ENCODE measurements around the gene CRHR2.
A peak's percentile ranks its signal among the peaks of the same experiment; 100 is the strongest.
"Not testable (repeated sequence)": the region's sequence is repeated elsewhere in the genome, so short reads cannot be mapped to it uniquely, and the experiment has no call there.

Gene CRHR2

DNA sequence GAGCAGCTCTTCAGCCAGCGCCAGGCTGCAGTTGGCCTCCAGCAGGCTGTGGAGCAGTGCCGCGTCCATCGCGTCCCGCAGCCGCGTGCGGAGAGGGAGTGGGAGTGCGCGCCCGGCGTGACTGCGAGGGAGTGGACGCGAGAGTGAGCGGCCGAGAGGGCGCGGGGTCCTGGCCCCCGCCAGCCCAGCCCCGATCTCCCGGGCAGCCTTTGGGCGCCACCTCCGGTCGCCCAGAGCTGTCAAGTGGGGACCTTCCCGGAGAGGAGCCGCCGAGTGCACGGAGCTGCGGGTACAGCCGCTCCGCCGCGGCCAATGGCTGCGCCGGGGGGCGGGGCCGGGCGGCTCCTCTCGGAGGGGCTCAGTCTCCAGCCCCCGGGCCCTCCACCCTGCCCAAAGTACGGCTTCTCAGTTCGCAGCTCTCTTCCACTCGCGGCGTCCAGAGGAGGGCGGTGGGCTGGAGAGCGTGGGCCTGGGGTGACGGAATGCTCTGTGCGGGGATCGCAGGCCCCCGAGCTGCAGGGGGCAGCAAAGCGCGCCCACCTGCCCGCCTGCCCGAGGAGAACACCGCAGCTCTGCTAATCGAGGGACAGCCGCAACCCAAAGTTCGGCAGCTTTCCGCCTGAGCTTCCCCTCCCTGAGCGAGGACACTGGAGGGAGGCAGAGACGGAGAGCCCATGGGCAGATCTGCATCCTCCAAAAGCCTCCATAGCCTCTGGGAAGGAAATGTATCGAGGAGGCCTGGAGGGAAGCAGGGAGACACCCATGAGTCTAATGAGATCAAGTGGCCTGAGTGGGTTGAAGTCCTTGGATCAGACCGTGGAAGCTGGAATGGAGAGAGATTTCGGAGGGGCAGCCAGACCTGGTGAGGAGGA is at the start of gene CRHR2:
TSS of gene CRHR2 (minus strand) at position 245 of the 872 bp plus-strand sequence. CDS start at position 69, 176 bp downstream.
- peak; percentile 66 for DNase-seq

DNA sequence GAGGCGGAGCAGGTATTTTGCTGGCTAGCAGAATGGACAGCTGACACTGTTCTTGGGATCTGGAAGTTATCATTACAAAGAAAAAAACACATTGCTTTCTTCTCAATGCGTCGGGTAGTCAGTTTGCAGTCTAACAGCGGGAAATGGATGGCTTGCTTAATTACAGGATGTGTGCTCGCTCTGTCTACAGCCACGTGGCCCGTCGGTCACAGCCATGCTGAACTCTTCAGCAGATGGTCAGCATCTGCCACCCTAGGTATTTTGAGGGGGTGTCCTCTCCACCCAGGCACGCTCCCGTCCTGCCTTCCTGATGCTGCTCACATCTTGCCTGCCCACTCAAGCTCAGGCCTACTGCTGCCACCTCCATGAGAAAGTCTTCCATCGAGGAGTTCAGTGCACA is 49.3 kb upstream of the CRHR2 start:
- DNase-seq: no peak

DNA sequence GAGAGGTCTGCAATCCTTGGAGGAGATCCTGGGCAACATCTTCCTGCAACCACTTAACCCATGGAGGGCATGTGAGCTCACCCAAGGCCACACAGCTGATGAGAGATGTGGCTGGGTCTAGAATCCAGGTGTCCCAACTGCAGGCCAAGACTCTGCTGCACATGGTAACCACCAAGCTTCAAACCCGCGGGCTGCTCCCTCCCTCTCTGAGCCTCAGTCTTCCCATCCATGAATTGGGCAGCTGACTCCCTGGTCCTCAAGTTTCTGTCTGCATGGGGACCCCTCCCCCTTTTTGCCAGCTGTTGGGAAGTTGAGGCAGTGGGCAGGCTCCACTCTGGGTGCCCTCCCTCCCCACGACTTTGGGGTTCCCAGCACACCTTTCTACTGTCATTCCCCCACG is 48.7 kb upstream of the CRHR2 start:
- DNase-seq: no peak

DNA sequence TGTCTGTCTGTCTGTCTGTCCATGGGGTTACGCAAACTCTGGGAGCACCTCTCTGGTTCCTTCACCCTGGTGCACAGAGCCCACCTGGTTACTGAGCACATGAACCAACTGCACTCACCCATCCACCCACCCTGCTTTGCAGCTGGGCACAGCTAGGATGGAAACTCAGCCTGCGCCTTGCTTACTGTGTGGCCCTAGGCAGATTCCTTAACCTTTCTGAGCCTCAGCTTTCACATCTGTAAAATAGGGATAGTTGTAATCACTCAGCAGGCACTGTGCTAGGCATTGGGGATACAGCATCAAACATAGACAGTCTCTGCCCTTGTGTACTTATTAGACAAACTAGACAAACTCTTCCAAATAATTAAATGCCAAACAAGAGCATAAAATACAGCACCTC is 47.8 kb upstream of the CRHR2 start:
- DNase-seq: no peak

DNA sequence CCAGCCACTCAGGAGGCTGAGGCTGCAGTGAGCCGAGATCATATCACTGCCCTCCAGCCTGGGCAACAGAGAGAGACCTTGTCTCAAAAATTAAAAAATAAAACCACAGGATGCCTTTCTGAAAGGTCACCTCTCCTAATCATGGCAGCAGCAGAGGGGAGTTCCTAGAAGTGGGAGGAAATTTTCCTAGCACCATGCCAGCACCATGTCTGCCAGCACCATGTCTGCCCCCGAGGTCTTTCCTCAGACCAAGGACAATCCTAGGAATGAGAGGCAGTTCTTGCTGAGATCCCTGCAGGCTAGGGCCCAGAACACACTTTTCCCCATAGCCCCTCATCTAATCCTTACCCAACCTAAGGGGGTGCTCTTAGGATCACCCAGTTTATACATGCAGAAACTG is 47.4 kb upstream of the CRHR2 start:
- no peak for DNase-seq

DNA sequence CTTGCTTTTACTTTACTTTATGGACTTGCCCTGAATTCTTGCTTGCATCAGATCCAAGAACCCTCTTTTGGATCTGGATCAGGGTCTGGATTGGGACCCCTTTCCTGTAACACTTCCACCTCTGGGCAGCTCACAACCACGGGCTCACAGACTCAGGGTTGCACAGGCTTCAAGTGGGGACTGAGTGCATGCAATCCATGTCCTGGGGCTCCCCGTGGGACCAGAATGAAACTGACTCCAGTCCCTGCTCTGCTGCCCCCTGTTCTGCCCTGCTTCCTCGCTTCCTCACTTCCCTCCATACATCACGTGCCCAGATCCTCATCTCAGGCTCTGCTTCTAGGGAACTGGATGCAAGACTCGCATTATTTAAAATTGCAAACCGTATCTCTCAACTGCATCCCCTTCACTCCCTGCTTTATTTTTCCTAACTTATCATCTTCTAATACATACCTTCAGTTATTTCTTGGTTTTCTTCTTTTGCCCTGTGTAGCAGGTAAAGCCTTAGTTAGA is 46.4 kb upstream of the CRHR2 start:
- no peak for DNase-seq

DNA sequence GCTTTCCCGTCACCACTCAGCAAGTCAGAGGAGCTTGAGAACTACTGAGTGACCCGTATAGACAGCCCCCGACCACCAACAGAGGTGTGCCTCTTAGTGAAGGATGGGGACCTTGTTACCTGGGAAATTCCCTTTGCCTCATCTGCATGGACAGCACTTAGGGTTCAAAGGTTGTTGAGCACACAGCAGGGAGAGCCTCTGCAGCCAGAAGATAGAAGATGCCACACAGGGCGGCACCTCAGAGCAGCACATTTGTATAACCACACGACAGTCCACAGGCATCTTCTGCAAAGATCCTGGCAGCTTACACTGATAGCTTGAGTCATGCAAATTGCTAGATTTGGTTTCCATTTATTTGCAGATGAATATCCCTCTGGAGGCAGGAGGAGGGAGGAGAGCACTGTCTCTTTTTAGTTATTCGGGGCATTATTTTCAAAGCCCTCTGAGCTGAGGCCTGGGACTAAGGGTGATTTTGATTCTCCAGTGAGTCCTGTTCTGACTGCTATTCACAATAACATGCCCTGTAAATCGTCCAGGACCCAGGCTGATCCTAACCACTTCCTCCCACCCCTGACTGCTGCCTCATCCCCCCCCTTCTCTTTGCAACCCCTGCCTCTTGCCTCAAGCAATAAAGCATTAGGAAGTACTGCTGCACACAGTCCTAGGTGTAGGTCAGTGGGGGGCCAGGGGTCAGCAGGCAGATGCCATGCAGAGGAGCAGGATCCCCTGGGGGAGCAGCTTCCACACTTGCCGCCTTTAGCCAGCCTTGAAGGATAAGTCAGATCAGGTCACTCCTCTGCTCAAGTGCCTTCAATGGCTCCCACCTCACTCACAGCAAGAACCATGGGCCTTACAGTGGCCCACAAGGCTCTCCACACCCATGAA is 45.0 kb upstream of the CRHR2 start:
- no peak for DNase-seq

DNA sequence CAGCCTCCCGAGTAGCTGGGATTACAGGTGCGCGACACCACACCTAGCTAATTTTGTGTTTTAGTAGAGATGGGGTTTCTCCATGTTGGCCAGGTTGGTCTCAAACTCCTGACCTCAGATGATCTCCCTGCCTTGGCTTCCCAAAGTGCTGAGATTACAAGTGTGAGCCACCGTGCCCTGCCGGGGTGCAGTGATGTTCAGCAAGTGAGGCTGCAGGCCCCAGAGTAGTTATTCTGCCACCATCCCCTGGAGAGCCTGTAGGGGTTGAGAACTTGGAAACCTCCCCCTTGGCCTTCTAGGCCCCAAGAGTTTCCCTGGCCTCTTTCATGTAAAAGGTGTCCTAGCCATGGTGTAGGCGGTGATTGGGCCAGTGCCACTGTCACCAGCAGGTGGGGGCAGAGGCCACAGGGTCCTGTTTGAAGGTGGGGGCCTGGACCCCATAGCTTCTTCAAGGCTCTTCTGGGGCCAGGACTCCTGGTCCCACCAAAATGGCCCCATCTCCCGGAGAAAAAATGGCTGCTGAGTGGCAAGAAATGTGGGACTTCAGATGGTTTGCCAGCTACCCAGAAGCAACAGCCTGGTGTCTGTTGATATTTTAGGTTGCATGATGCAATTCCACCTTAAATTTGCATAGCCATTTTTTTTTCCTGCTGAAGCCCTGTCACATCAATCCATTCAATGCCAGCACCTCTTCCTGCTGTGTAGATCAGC is 44.2 kb upstream of the CRHR2 start:
- DNase-seq: no peak

DNA sequence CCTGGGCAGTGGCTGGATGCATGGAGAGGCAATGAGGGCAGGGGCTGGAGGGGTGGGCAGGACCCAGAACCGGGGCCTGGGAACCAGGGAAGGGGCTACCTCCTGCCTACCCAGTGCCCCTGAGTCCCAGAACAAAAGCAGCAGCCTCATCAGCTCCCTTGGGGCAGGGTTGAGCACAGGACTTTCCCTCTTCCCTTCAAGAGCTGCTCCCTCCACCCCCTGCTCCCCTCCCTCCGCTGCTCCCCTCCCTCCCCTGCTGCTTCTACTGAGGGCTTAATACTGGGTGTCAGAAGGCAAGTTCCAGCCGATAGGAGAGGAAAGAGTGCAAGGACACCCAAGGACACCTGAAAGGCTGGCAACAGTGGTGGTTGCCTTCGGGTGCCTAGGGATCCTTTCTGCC is 41.5 kb upstream of the CRHR2 start:
- DNase-seq: no peak

DNA sequence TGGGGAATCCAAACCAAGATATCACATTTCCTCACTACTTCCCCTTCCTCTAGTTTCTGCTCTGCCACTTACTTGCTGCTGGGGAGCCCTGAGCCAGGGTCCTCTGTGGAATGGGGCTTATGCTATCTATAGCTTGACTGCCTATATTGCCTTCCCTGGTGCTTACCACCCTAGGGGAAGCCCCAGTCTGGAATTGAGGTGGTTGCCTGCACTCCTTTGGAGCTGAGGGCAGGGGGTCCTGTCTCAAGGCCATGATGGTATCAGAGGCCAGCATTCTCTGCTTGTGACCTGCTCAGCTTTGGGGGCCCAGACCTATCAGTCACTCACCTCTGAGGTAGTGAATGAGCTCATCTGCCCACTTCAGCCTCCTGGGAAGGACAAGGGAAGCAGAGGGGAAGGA is 40.4 kb upstream of the CRHR2 start:
- no peak for DNase-seq

DNA sequence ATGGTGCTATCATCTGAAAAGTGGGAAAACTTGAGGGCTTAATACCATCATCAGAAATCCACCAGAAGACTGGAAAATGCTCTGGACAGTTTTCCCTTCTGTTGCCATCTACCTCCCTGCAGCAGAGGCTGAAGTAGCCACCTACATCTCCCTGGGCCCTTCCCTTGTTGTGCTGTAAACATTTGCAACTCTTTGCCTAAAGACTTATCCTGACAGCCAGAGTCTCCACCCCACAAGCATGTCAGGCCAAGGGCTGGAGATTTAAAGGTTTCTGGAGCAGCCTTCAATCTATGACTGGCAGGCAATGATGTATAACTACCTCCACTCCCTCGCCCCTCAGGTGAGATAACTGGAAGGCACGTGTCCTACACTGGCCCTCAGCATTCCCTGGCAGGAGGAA is 39.9 kb upstream of the CRHR2 start:
- no peak for DNase-seq

DNA sequence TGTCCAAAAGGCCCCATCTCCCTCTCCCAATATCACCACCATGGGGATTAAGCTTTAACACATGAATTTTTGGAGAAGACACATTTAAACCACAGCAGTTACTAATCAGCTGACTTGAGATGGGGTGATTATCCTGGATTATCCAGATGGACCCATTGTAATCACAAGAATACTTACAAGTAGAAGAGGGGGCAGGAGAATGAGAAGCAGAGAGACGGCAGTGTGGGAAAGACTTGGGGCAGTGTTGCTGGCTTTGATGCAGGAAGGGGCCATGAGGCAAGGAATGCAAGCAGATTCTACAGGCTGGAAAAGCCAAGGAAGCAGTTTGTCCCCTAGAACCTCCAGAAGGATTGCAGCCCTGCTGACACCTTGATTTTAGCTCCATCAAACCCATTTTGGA is 39.0 kb upstream of the CRHR2 start:
- no peak for DNase-seq

DNA sequence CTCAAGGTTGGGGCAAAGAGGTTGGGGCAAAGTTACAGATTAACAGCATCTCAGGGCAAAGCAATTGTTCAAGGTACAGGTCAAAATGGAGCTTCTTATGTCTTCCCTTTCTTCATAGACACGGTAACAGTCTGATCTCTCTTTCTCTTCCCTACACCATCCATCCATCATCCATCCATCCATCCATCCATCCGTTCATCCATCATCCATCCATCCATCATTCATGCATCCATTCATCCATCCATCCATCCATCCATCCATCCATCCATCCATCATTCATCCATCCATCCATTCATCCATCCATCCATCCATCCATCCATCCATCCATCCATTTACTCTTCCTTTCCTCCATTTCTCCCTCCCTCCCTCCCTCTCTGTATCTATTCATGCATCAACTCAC is 37.2 kb upstream of the CRHR2 start:
- not testable (repeated sequence) for DNase-seq

DNA sequence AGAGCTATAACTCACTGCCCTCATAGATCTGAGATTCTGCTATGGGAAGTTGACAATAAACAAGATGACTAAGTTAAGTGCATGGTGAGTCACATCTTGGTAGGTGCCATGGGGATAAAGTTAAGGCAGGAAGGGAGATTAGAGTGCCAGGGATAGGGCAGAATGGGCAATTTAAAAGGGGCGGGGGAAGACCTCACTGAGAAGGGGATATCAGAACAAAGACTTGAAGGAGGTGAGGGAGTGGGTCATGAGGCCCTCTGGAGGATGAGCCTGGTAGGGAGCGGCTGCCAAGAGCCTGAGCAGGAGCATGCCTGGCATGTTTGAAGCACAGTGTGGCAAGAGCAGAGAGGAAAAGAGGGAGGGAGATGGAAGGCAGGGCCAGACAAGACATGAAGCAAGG is 34.9 kb upstream of the CRHR2 start:
- DNase-seq: no peak

DNA sequence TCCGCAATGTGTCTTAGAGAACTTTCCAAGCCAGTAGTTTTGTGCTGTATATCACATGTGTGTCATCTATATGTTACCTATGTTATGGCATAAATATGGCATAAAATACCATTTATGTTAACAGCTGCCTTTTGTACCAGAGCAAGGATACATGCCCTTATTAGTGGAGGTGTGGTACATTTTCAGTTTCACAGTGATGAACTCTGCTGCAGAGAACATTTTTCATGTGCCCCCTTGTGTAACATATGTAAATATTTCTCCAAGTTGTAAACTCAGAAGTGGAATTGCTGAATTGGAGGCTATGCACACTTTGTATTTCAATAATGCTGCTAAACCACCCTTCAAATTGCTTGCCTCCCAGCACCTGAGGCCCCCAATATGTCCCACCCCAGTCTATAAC is 31.9 kb upstream of the CRHR2 start:
- DNase-seq: no peak

DNA sequence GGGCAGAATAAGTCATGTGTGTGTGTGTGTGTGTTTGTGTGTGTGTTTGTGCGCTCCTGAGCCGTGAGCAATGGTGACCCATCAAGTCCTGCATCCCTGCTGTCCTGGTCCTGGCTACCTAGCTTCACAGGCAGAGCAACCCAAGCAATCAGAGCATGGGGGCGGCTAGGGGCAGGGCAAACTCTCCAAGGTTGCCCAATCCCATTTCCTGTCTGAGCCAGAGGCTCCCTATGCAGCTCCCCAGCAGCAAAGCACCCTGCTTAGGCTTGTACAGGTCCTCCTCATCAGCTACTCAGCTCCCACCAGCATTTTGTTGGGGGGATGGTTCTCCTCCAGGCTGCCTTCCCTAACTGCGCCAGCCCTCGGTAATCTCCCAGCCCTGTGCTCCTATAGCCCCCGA is 31.1 kb upstream of the CRHR2 start:
- no peak for DNase-seq

DNA sequence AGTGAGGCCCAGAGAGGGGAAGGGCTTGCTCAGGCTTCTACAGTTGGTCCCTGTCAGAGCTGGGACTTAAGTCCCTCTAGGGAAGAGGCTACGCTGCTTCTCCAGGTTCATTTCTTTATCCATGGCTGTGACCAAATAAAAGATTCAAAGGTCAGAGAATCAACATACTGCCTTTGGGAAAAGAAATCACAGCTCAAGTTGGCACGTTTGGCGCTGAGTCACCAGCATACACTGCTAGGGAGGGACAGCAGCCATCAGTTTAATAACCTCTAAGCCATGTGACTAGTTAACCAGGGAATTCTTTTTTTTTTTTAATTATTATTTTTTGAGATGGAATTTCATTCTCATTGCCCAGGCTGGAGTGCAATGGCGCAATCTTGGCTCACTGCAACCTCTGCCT is 28.4 kb upstream of the CRHR2 start:
- DNase-seq: no peak

DNA sequence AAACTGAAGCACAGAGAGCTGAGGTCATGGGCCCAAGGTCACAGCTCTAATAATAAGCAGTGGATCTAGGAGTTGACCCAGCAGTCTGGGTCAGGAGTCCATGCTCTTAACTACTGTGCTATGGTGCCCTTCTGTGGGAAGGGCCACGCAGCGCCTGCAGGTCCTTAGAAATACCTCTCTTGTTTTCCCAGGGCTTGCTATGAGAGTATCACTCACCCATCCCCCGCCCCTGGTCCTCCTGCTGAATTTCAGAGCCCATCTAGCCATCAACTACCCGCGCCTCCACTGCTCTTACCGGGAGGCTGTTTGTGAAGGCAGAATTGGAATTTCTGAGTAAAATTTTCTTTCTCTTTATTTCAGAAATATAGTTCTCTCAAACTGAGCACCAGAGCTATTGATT is 27.3 kb upstream of the CRHR2 start:
- DNase-seq: no peak

DNA sequence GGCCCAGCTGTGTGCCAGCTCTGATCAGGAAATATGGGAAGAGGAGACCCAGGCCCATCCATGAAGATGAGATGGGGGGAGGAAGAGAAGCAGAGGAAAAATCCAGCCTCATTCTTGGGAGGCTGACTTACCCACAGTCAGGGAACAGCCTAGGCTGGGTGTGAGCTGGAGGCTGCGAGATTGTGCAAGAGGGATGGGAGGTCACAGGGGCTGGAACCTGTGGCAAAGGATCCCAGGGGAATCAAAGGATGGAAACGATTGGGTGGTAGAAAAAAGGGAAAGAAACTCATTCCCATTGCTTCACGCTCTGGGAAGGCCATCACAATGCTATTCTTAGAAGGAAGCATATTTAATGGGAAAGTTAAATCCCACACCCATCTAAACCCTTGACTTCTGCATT is 26.7 kb upstream of the CRHR2 start:
- DNase-seq: no peak

DNA sequence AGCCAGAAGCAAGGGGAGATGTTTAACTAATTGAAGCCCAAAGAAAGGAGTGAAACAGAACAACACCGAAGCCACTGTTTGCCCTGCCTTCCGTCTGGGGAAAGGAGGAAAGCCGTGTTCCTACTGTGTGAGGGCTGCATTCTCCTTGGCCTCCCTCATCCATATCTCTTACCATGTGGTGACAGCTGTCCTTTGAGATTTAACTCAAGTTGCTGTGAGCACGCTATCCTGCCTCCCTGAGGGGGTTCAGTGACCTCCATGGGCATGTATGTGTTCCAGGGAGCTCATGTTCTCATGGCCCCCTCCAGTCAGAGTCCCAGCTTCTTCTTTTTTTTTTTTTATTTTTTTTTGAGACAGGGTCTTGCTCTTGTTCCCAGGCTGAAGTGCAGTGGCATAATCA is 26.2 kb upstream of the CRHR2 start:
- no peak for DNase-seq

DNA sequence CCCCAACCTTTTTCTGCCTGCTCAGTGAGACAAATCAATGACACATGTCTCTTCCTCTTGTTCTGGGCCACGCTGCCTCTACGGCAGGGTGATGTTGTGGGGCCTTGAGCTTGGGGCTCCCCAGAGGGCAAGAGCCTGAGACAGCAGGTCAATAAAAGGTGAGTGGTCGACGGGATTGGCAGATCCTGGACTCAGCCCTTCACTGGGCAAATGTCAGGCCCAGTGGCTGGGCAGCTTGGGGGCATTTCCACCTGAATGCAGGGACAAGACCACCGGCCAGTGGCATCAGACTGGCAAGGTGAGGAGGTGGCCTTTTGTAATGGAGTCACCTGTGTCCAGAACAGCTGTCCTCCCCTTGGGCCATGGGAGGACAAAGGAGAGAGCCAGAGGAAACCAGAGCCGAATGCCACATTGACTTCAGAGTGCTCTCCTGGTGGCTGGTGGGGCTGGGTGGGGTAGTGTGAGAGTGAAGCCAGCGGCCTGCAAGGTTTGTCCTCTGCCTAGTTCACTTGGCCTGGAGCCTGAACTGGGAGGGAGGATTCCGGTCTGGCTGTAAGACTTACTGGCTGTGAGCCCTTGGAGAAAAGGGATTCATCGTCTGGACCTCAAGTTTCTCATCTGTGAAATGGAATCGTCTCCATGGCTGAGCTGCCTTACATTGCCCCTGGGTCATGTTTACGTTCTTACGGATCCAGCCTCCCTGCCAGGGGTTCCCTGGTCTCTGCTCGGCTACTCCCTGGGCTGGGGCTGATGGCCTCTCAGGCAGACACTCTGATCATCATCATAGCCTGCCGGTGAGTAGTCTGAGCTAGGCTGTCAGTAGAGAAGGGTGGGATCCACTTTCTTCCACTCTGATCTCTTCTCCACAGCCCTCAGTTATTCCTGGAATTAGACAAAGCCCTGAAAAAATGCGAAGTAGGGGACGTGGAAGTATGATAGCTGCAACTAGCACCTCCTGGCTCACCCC is 25.4 kb upstream of the CRHR2 start:
- no peak for DNase-seq

DNA sequence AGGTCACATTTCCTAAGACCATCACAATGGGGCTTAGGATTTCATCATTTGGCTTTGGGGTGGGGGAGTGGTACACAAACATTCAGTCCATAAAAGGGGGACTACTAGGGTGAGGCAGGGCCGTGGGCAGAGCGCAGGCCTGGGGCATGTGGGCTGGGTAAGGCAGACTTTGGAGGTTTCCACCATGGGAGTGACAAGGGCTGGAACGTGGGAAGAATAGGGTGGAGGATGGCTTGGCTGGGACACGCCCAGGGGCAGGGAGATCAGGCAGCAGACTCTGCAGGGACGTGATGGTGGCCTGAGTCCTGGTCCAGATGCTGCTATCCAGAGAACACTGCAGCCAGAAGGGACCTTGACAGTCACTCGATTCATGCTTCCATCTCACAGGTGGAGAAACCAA is 24.7 kb upstream of the CRHR2 start:
- no peak for DNase-seq

Data from NCI-H2171 treated with DMSO at 0.1 percent for 48 hours (cell line).